CD4-positive, alpha-beta T cell (primary cell): ENCODE data around the gene UBE2N. TPM values are rescaled to one million over a fixed set of nuclear protein-coding genes. Genes with fewer than 3 reads are reported as not detected.
A peak's percentile ranks its signal among the peaks of the same experiment; 100 is the strongest.

Source experiments
- ATAC-seq: fragments of 200-7000 bp; cut with Tn5 transposase; one replicate; pipeline ENCODE4 v1.10.0; 2022; ENCODE audit warnings: mild to moderate bottlenecking; ENCODE audit not compliant: poor library complexity
- CTCF ChIA-PET: fragments of 350-600 bp; sonication (Branson Sonifier 250); formaldehyde crosslinking; loops from one replicate; lab custom pipeline; 2021; ENCODE audit warnings: antibody characterized with exemption, inconsistent platforms; lab: Charles Lee
- POLR2A ChIA-PET: fragments of 350-600 bp; sonication (Branson Sonifier 250); formaldehyde crosslinking; loops from one replicate; lab custom pipeline; 2021; ENCODE audit warnings: antibody characterized with exemption, inconsistent platforms; lab: Charles Lee
- DNase-seq, 14 experiments: peaks; one replicate each; pipeline ENCODE4 v3.0.0-alpha.2; 2013 to 2020; ENCODE audit warnings: mixed read lengths in 2 of 14
- H3K27ac ChIP-seq, 2 donors: one replicate each; pipeline versions ENCODE4 v1.5.1 to v1.7.0; 2013; ENCODE audit warnings: low read length in 2 of 2, low read depth in 1 of 2, mild to moderate bottlenecking in 1 of 2
- H3K27me3 ChIP-seq, 2 experiments: 1 replicate in 1 of 2; 2 replicates in 1 of 2; pipeline versions ENCODE4 v1.6.1 to v1.7.0; 2013; ENCODE audit warnings: low read length in 2 of 2, control low read depth in 1 of 2, mild to moderate bottlenecking in 1 of 2, moderate library complexity in 1 of 2; ENCODE audit not compliant: insufficient read depth in 2 of 2, control insufficient read depth in 1 of 2
- H3K36me3 ChIP-seq: one replicate; pipeline ENCODE4 v1.6.1; 2013; ENCODE audit warnings: low read length, control low read depth; ENCODE audit not compliant: insufficient read depth
- H3K4me1 ChIP-seq: one replicate; pipeline ENCODE4 v1.6.1; 2013; ENCODE audit warnings: low read length, control low read depth; ENCODE audit not compliant: insufficient read depth
- H3K4me3 ChIP-seq: one replicate; pipeline ENCODE4 v1.5.1; 2013; ENCODE audit warnings: mild to moderate bottlenecking, low read length, moderate library complexity
- H3K9me3 ChIP-seq, 2 experiments: 1 replicate in 1 of 2; 2 replicates in 1 of 2; pipeline versions ENCODE4 v1.6.1 to v1.7.0; 2013; ENCODE audit warnings: low read length in 2 of 2, mild to moderate bottlenecking in 2 of 2, control low read depth in 1 of 2, moderate library complexity in 1 of 2; ENCODE audit not compliant: control insufficient read depth in 1 of 2, insufficient read depth in 1 of 2
- H3K27ac Mint-ChIP-seq: one replicate; pipeline ENCODE4 v1.8.0; 2020; ENCODE audit warnings: mixed read lengths
- H3K27me3 Mint-ChIP-seq: one replicate; pipeline ENCODE4 v1.8.0; 2021; ENCODE audit warnings: mixed read lengths
- H3K36me3 Mint-ChIP-seq: one replicate; pipeline ENCODE4 v1.8.0; 2021; ENCODE audit warnings: low read depth, mixed read lengths
- H3K4me1 Mint-ChIP-seq: one replicate; pipeline ENCODE4 v1.8.0; 2021; ENCODE audit warnings: low read depth, mixed read lengths
- H3K4me3 Mint-ChIP-seq: one replicate; pipeline ENCODE4 v1.8.0; 2020; ENCODE audit warnings: mild to moderate bottlenecking, mixed read lengths
- H3K9me3 Mint-ChIP-seq: one replicate; pipeline ENCODE4 v1.8.0; 2020; ENCODE audit warnings: mixed read lengths
- intact Hi-C, 2 experiments: fragments of 100-400 bp; cut with DNase I in 1 of 2; cut with micrococcal nuclease in 1 of 2; formaldehyde crosslinking; loops; one replicate each; pipeline versions ENCODE4 v1.15.1 to v1.9.0; 2023 to 2025; cut with DNase I, micrococcal nuclease
- total RNA-seq, 174 experiments: library from RNA in 2 of 174; stranded (reverse) in 2 of 174; gene quantifications; one replicate each; pipeline ENCODE4 v1.2.3 and lab custom pipeline; 2021 to 2026
- TF ChIP-seq, protein P1 (sequence below): fragments of 200-600 bp; IDR thresholded peaks from one replicate; pipeline ENCODE4 v1.8.0; 2022; ENCODE audit warnings: antibody characterized with exemption, mild to moderate bottlenecking

Gene UBE2N
- total RNA-seq, 2 experiments from 2014 or later: 89.8 to 101 TPM

DNA sequence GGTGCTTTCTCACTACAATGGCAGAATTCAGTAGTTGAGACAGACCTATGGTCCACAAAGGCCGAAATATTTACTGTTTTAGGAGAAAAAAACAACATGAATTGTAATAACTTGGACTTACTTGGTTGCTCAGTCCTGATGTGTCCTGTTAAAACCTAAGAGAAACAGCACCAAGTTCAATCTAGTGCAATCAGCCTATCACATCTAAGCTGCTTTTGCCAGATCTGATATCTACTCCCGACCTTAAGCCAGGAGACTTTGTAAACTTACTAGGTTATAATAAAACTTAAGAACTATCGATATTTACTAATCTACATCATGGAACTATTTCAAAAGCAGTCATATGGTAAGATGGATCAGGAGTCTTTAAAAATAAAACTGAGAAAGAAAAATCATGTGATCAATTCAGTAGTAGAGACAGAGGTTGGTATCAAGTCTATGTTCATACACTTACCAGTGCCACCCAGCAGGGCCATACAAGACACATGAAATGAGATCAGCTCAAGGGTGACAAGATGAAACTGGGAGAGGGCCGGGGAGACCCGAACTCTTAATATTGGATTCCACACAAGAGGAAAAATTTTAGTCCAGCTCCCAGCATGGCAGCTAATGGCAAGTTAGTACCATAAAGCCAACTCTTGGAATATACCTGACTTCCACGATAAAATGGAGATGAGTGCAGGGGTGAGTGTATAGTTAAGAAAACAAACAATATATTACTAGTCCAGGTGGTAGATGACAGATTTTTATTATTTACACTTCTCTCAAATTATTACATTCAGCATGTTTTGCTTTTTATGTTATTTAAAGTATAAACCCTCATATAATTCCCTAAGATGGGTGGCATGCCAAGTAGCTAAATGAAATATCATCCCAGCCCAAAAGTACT, 36.5 kb downstream of the UBE2N start:
- H3K4me1 ChIP-seq: no peaks in the 10 kb centered on the region
- POLR2A ChIA-PET: interaction anchor here (1.0 kb wide), 1 partner anchor 14 kb away, joined by 3 read pairs; no protein-coding TSS in a partner anchor
- ATAC-seq: peak; percentile 37
- H3K9me3 Mint-ChIP-seq: no peaks in the 10 kb centered on the region
- no peak for DNase-seq
- H3K9me3 ChIP-seq: no peaks in the 10 kb centered on the region
- CTCF ChIA-PET: interaction anchor here (1.1 to 2.6 kb wide), 2 partner anchors 10 to 15 kb away, joined by 3 to 13 read pairs; no protein-coding TSS in a partner anchor
- intact Hi-C loops: no loop called here
- H3K27ac ChIP-seq: peak overlapping the region in 1 of 2 donors; percentile 4
- TF ChIP-seq, protein P1, sequence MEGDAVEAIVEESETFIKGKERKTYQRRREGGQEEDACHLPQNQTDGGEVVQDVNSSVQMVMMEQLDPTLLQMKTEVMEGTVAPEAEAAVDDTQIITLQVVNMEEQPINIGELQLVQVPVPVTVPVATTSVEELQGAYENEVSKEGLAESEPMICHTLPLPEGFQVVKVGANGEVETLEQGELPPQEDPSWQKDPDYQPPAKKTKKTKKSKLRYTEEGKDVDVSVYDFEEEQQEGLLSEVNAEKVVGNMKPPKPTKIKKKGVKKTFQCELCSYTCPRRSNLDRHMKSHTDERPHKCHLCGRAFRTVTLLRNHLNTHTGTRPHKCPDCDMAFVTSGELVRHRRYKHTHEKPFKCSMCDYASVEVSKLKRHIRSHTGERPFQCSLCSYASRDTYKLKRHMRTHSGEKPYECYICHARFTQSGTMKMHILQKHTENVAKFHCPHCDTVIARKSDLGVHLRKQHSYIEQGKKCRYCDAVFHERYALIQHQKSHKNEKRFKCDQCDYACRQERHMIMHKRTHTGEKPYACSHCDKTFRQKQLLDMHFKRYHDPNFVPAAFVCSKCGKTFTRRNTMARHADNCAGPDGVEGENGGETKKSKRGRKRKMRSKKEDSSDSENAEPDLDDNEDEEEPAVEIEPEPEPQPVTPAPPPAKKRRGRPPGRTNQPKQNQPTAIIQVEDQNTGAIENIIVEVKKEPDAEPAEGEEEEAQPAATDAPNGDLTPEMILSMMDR: no peak
- peaks cover 31% of the 10 kb centered on the region for H3K36me3 ChIP-seq
- H3K36me3 Mint-ChIP-seq: peaks cover 72% of the 10 kb centered on the region
- peak overlapping the region; percentile 55 for H3K27ac Mint-ChIP-seq
- no peaks in the 10 kb centered on the region for H3K27me3 ChIP-seq
- H3K4me1 Mint-ChIP-seq: peaks cover 6% of the 10 kb centered on the region
- no peak overlapping the region for H3K4me3 ChIP-seq
- H3K4me3 Mint-ChIP-seq: no peak overlapping the region
- H3K27me3 Mint-ChIP-seq: no peaks in the 10 kb centered on the region

DNA sequence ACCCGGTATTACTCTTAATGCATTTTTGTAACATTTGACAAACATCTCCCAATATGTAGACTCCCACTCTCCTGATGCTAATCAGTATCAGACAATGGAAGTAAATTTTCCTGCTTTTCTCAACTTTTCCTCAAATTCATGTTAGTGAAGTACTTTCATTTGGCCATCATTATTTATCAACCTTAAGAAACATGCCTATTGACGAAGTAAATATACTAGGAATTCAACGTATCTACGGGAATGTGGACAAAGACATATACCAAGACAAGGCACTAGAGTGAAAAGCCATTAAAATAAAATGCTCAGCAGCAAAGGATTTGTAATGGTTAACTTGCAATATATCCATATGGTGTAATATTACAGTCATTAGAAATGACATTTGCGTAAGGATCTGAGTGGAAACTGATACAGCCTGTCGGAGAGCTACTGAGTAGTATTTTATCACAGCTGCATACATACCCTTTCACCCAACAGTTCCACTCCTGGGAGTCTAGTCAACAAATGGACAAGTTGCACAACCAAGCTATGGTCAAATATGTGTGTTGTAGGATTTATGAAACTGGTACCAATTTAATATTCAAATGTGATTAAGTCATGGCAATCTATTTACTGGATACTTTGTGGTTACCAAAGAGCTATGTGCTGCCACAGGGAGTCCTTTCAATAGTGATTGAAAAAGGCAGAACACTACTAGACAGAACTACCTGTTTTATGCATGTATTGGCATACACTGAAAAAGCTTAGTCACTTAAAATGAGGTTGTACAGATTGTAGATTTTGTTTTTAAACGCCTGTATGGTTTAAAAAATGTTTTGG, 37.6 kb downstream of the UBE2N start:
- Histone ChIP-seq H3K27ac (no peak overlapping the region), H3K9me3 (no peaks in the 10 kb centered on the region), H3K4me3 (no peak overlapping the region), H3K27me3 (no peaks in the 10 kb centered on the region), H3K36me3 (peaks cover 26% of the 10 kb centered on the region), H3K4me1 (no peaks in the 10 kb centered on the region)
- ChIA-PET POLR2A (interaction anchor here (0.7 kb wide), 1 partner anchor 19 kb away, joined by 3 read pairs; no protein-coding TSS in a partner anchor), CTCF (interaction anchor here (1.2 to 2.6 kb wide), 2 partner anchors 10 to 16 kb away, joined by 3 to 13 read pairs; no protein-coding TSS in a partner anchor)
- ATAC-seq: no peak
- H3K9me3 Mint-ChIP-seq: no peaks in the 10 kb centered on the region
- peak overlapping the region; percentile 6 for H3K27ac Mint-ChIP-seq
- peaks cover 65% of the 10 kb centered on the region for H3K36me3 Mint-ChIP-seq
- TF ChIP-seq, protein P1: no peak
- no peak overlapping the region for H3K4me3 Mint-ChIP-seq
- no peak for DNase-seq
- peaks cover 5% of the 10 kb centered on the region for H3K4me1 Mint-ChIP-seq
- no peaks in the 10 kb centered on the region for H3K27me3 Mint-ChIP-seq
- intact Hi-C loops: no loop called here
